ENCODE results near the gene TDRD7.
A peak's percentile ranks its signal among the peaks of the same experiment; 100 is the strongest.

The TDRD7 gene

DNA sequence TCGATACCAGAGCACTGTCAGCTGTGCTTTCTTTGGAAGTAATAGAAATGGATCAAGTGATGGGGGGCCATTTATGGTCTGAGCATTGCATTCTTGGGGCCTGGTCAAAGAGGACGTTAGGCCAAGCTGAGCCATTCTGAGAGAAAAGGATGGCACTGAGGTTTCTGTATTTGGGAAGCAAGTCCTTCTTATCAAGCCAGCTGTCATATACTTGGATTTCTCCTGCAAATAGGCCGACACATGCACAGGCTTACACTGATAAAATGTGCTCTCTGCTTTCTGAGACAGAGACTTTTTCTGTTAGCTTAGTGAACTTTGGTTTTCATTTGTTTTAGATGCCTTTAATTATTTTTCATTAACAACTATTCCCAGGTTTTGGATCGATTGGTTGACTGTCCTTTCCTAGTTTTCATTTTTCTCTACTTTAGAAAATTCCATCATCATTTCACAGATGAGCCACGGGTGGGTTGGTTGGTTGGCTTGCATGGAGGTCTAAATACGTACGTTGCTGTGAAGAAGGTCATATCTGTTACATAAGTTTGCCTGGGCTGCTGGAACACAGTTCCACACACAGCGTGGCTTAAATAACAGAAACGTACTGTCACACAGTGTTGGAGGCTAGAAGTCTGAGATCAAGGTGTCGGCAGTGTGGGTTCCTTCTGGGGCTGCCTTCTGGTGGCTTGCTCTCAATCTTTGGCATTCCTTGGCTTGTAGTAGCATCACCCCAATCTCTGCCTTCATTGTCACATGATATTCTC, 109.9 kb downstream of the TDRD7 start:
- no peak for TF ChIP-seq CTCF (IDR thresholded peaks at IDR 0.05; ENCODE audit: low read depth, low read length)
- no peak for DNase-seq (ENCODE audit: extremely low read depth, low read depth)

GRCh38 chr9:97524424-97524823, 112.5 kb downstream of the TDRD7 start:
- TF ChIP-seq CTCF (IDR thresholded peaks at IDR 0.05; ENCODE audit: low read depth, low read length), result no peak
- no peak for DNase-seq (ENCODE audit: extremely low read depth, low read depth)

DNA sequence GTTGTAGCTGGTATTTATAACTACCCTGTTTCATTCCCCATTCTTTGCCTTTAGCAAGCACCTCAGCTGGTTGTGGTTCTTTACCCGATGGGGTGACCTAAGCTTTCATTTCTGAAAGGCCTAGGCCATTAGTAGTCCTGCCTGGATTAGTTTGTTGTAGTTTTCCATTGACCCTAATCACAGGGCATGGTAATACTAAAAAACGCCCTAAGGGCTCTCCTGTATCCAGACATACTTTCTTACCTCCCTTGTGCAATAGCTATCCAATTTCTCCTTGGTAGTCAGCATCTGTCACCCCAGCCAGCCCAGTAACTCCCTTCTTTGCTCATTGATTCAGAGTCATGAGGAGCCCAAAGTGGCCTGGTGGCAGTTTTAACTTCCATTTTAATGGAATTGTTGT, 113.6 kb downstream of the TDRD7 start:
- no peak for TF ChIP-seq CTCF (IDR thresholded peaks at IDR 0.05; ENCODE audit: low read depth, low read length)
- DNase-seq (ENCODE audit: extremely low read depth, low read depth), result peak; percentile 84

DNA sequence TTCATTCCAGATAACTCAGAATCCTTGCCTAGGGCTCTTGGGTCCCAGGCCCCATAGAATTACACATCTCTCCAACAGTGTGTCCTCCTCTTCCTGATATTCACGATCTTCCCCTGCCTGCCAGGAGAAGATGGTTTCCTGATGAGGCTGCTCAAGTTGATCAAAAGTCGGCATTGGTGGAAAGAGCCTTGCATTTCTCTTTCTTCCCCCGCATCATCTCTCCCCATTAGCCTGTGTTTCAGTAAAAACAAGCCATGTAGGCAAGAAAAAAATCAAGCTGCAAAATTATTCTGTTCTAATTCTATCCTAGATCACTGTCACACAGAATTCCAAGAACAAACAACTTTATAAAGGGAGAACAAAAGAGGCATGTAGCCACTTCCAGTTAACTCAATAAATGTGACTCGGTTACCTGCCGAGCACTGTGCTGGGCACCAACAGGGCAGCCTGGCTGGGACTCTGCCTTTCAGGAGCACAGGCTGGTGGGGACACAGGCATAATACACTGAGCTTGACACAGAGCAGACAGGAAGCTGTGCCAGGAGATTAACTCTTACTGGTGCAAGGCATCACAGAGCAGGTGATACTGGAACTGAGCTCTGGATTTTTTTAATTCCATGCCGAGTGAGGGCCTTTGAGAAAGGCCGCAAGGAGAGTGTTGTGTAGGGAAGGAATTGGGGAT, 115.1 kb downstream of the TDRD7 start:
- TF ChIP-seq CTCF (IDR thresholded peaks at IDR 0.05; ENCODE audit: low read depth, low read length), result no peak
- no peak for DNase-seq (ENCODE audit: extremely low read depth, low read depth)

- no peak for DNase-seq (ENCODE audit: extremely low read depth, low read depth)
- TF ChIP-seq CTCF (IDR thresholded peaks at IDR 0.05; ENCODE audit: low read depth, low read length), result no peak
Observed at GRCh38 chr9:97527626-97528528, 116.0 kb downstream of the TDRD7 start.

DNA sequence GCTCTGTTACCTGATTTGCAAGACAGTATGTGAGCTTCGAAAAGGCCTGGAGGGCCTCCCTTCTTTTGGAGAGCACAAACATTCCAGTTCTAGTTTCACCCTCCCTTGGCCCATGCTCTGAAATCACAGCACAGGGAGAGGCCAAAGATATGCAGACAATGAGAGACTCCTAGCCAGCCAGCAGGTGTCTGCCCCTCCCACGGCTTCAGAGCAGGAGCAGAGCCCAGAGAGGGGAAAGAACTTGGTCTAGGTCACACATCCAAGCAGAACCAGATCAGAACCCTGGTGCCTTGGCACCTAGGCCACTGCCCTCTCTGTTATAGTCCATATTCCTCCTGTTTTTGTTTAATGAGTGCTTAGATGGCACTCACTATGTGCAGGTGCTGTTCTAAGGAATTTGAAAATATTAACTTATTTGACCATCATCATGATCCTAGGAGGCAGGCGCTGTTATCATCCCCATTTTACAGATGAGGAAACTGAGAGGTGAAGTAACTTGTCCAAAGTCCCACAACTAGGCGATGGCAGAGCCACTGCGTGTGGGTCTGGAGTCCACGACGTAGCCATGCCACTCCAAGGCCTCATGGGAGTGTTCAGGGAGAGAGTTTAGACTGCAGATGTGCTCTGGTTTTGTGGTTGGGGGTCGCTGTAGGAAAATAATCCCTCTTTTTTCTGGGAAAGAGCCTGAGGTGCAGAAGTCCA, 116.8 kb downstream of the TDRD7 start:
- no peak for DNase-seq (ENCODE audit: extremely low read depth, low read depth)

More for the DNA sequence above, 116.8 kb downstream of the TDRD7 start:
- no peak for TF ChIP-seq CTCF (IDR thresholded peaks at IDR 0.05; ENCODE audit: low read depth, low read length)

Measured in AG09319 (cell line).